Measurements from ENCODE around the gene PGS1. TPM values are rescaled to one million over a fixed set of nuclear protein-coding genes. Genes with fewer than 3 reads are reported as not detected.

Gene PGS1
- total RNA-seq, 2 donors from 2014 or later, result 21.2 to 21.8 TPM

DNA sequence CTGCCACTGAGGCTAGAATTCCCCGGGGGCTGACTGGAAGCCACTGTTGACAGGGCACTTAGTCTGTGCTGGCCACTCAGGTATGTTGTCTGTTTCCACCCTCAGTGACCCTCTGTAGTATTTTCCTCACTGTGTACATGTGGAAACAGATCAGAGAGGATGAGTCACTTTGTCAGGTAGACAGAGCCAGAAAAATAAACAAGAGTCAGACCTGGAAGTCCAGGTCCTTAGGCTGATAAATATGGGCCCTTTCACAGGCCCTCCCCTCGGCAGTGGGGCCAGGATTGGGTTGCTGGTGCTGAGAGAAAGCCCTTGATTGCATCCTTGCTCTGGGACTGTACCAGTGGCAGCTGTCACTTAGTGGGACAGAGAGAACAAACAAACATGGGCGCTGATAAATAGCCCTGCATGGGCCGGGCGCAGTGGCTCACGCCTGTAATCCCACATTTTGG lies 21.3 kb downstream of the PGS1 start:
- Histone ChIP-seq H3K36me3 (peaks cover 50% of the 10 kb centered on the region), H3K27me3 (no peaks in the 10 kb centered on the region), H3K9me3 (no peaks in the 10 kb centered on the region), H3K27ac (no peak overlapping the region), H3K4me3 (no peak overlapping the region), H3K4me1 (peaks cover 0 to 36% of the 10 kb centered on the region in 2 donors)
- no peak for DNase-seq (ENCODE audit: low spot score)
- TF ChIP-seq, protein P1, sequence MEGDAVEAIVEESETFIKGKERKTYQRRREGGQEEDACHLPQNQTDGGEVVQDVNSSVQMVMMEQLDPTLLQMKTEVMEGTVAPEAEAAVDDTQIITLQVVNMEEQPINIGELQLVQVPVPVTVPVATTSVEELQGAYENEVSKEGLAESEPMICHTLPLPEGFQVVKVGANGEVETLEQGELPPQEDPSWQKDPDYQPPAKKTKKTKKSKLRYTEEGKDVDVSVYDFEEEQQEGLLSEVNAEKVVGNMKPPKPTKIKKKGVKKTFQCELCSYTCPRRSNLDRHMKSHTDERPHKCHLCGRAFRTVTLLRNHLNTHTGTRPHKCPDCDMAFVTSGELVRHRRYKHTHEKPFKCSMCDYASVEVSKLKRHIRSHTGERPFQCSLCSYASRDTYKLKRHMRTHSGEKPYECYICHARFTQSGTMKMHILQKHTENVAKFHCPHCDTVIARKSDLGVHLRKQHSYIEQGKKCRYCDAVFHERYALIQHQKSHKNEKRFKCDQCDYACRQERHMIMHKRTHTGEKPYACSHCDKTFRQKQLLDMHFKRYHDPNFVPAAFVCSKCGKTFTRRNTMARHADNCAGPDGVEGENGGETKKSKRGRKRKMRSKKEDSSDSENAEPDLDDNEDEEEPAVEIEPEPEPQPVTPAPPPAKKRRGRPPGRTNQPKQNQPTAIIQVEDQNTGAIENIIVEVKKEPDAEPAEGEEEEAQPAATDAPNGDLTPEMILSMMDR (IDR thresholded peaks at IDR 0.05), result no peak

DNA sequence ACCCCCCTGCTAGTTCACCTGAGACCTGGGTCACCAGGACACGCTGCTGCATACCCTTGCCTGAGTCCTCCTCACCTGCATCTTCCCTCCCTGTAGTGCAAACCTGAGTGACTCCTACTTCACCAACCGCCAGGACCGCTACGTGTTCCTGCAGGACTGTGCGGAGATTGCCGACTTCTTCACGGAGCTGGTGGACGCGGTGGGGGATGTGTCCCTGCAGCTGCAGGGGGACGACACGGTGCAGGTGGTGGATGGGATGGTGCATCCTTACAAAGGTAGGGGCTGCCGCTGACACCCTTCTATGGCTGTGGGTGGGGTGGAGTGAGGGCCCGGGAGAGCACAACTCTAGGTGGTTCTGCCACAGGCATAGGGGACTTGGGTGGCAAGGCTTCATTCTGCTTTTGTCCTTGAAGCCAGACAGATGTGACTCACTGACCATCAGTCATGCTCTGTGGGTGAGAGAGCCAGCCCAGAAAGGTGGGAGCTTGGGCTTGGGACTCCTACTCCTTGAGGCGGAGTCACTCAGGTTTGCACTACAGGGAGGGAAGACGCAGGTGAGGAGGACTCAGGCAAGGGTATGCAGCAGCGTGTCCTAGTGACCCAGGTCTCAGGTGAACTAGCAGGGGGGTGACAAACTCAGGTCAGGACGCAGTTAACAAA lies 22.3 kb downstream of the PGS1 start:
- DNase-seq (ENCODE audit: low spot score), result no peak
- no peaks in the 10 kb centered on the region for H3K27me3 ChIP-seq
- H3K27ac ChIP-seq, result no peak overlapping the region
- no peak overlapping the region for H3K4me3 ChIP-seq
- TF ChIP-seq, protein P1 (IDR thresholded peaks at IDR 0.05), result no peak
- no peaks in the 10 kb centered on the region for H3K9me3 ChIP-seq
- H3K36me3 ChIP-seq, result peaks cover 60% of the 10 kb centered on the region
- H3K4me1 ChIP-seq, result peaks cover 0 to 36% of the 10 kb centered on the region in 2 donors

- H3K9me3 ChIP-seq, result no peaks in the 10 kb centered on the region
- no peak overlapping the region for H3K27ac ChIP-seq
- no peaks in the 10 kb centered on the region for H3K27me3 ChIP-seq
- H3K4me3 ChIP-seq, result no peak overlapping the region
- no peak for DNase-seq (ENCODE audit: low spot score)
- peaks cover 61% of the 10 kb centered on the region for H3K36me3 ChIP-seq
- TF ChIP-seq, protein P1 (IDR thresholded peaks at IDR 0.05), result no peak
- H3K4me1 ChIP-seq, result peaks cover 0 to 32% of the 10 kb centered on the region in 2 donors
These were observed 22.8 kb downstream of the PGS1 start for GRCh38 chr17:78401246-78401645.

DNA sequence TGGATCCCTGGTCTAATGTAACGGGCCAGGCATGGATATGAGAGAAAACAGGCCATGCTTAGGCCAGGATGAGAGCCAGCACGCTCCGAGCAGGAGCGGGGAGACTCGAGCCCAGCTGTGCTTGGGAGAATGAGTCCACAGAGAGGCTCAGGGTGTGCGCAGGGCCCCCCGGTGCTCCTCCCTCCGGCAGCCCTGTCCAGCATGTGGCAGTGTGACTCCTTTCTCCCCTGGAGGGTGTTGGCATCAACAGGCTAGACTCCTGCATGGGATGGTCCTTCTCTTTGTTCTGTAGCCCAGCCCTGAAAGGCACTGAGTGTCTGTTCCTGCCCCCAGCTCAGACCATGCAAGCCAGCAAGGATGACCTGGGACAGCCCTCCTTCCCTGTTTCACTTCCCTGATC lies 23.4 kb downstream of the PGS1 start:
- Histone ChIP-seq H3K9me3 (no peaks in the 10 kb centered on the region), H3K36me3 (peaks cover 61% of the 10 kb centered on the region), H3K4me3 (no peak overlapping the region), H3K27ac (no peak overlapping the region), H3K27me3 (no peaks in the 10 kb centered on the region), H3K4me1 (peaks cover 0 to 25% of the 10 kb centered on the region in 2 donors)
- TF ChIP-seq, protein P1 (IDR thresholded peaks at IDR 0.05), result no peak
- no peak for DNase-seq (ENCODE audit: low spot score)

GRCh38 chr17:78403822-78404221 lies 25.4 kb downstream of the PGS1 start:
- Histone ChIP-seq H3K9me3 (no peaks in the 10 kb centered on the region), H3K4me1 (peaks cover 0 to 22% of the 10 kb centered on the region in 2 donors), H3K36me3 (peaks cover 59% of the 10 kb centered on the region), H3K27ac (no peak overlapping the region), H3K4me3 (no peak overlapping the region), H3K27me3 (no peaks in the 10 kb centered on the region)
- no peak for DNase-seq (ENCODE audit: low spot score)
- TF ChIP-seq, protein P1 (IDR thresholded peaks at IDR 0.05), result no peak

DNA sequence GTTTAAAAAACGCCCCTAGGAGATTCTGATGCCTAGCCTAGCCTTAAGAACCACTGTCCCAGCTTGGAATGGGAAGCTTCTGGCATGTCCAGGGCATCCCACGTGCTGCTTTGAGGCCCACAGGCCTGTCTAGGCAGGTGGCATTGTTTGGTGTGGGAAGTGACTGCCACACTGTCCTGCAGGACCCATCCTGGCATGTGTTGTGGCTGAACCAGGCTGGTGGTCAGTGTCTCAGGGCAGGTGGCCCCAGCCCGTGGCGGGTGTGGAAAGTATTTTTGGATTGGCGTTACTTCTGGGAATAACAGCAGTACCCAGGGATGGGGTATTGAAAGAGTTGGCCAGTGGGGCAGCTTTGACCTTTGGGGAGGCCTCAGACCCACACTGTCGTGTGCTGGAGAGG lies 27.9 kb downstream of the PGS1 start:
- no peak for DNase-seq (ENCODE audit: low spot score)
- H3K27me3 ChIP-seq, result no peaks in the 10 kb centered on the region
- H3K4me3 ChIP-seq, result no peak overlapping the region
- no peaks in the 10 kb centered on the region for H3K9me3 ChIP-seq
- no peak overlapping the region for H3K27ac ChIP-seq
- peaks cover 38% of the 10 kb centered on the region for H3K36me3 ChIP-seq
- TF ChIP-seq, protein P1 (IDR thresholded peaks at IDR 0.05), result no peak
- peaks cover 0 to 37% of the 10 kb centered on the region in 2 donors for H3K4me1 ChIP-seq
